H7 (cell line): Measurements from ENCODE around the gene AKT1. TPM values are rescaled to one million over a fixed set of nuclear protein-coding genes. Genes with fewer than 3 reads are reported as not detected.

Experiments used
- DNase-seq: peaks from one replicate; pipeline ENCODE4 v3.0.0; 2012
- H3K27me3 ChIP-seq: 2 replicates; pipeline ENCODE4 v1.6.0; 2011; ENCODE audit warnings: mild to moderate bottlenecking, low read length; ENCODE audit not compliant: control insufficient read depth, insufficient read depth
- H3K36me3 ChIP-seq: replicated peaks from 2 replicates; pipeline ENCODE4 v1.5.1; 2011; ENCODE audit warnings: low read length; ENCODE audit not compliant: control insufficient read depth, insufficient read depth
- H3K4me3 ChIP-seq: 2 replicates; pipeline ENCODE4 v1.5.1; 2011; ENCODE audit warnings: low read depth, mild to moderate bottlenecking, control low read depth, low read length, moderate library complexity; ENCODE audit not compliant: insufficient read depth
- total RNA-seq: library from RNA; depleted of rRNA; stranded (reverse); fragments of >200 nt; shearing (Covaris generic); gene quantifications from 2 replicates; pipeline ENCODE4 v1.2.3, GENCODE V29; 2014

AKT1 gene
- total RNA-seq, 1 experiment from 2014 or later: 165 TPM

DNA sequence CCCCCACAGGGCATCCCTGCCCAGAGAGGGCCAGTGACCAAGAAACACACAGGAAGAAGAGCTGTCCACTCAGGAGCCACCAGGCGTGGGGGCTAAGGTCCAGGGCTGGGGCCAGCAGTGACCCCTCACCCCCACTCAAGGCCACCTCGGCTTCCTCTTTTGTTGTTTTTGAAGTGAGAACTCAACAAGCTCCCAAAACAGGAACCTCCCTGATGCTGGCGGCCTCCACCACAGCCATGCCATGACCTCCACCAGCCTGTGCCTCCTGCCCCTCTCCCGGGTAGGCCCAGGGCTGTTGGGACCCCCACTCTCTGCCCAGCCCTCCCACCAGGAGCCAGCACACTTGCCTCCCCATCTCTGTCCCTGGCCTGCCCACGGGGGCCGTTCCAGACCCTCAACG is 7.8 kb downstream of the AKT1 start:
- Histone ChIP-seq H3K4me3 (no peak overlapping the region), H3K36me3 (peaks cover 2% of the 10 kb centered on the region), H3K27me3 (no peaks in the 10 kb centered on the region)
- DNase-seq: no peak

GRCh38 chr14:104786726-104787675 is 8.5 kb downstream of the AKT1 start:
- H3K4me3 ChIP-seq: no peak overlapping the region
- no peak for DNase-seq
- H3K27me3 ChIP-seq: no peaks in the 10 kb centered on the region

DNA sequence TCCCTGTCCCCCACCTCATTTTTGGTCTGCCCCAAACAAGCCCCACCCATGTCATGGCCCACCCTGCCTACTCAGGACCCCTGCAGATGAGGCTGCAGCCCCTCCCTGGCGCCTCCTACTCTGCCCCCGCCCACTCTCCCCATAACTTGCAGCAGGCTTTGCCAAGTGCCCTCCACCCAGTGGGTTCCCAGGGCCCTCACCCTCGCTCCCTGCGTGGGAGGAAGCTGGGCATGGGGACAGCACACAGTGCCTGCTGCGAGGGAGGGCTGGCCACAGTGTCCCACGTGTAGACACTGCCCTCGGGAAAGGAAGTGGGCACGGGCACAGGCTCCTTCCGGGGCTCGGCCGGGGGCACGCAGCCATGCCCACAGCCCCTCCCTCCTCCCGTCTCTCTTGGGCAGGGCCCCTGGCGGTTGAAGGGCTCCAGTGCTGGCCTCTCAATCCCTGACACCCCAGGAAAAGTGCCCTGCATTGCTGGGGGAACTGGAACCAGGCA is 9.4 kb downstream of the AKT1 start:
- Histone ChIP-seq H3K27me3 (no peaks in the 10 kb centered on the region), H3K36me3 (no peaks in the 10 kb centered on the region; the same call in 1 of the 2 replicates), H3K4me3 (no peak overlapping the region)
- DNase-seq: no peak

More at GRCh38 chr14:104786726-104787675, 8.5 kb downstream of the AKT1 start:
- H3K36me3 ChIP-seq: peaks cover 2% of the 10 kb centered on the region

GRCh38 chr14:104785708-104786080 is 9.9 kb downstream of the AKT1 start:
- Histone ChIP-seq H3K27me3 (no peaks in the 10 kb centered on the region), H3K36me3 (no peaks in the 10 kb centered on the region; the same call in 1 of the 2 replicates), H3K4me3 (no peak overlapping the region)
- DNase-seq: no peak

GRCh38 chr14:104784846-104785707 is 10.5 kb downstream of the AKT1 start:
- Histone ChIP-seq H3K27me3 (no peaks in the 10 kb centered on the region), H3K36me3 (no peaks in the 10 kb centered on the region; the same call in 1 of the 2 replicates), H3K4me3 (no peak overlapping the region)
- DNase-seq: no peak

DNA sequence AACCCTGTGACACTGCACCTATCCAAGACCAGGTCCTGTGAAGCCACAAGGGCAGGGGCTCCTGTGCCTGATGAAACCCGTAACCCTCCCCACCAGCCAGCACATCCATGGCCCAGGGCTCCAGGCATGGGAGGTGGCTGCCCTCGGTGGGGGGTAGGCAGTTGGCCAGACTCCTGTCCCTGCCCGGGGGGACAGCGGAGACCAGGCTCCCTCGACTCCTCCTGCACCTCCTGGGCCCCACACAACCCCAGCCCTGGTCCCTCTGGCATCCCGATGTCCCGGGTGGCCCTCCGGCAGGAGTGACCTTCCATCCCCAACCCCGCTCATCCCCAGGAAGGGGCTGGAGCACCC is 11.4 kb downstream of the AKT1 start:
- Histone ChIP-seq H3K4me3 (no peak overlapping the region), H3K27me3 (no peaks in the 10 kb centered on the region), H3K36me3 (no peaks in the 10 kb centered on the region; the same call in 1 of the 2 replicates)
- no peak for DNase-seq

- no peak for DNase-seq
- Histone ChIP-seq H3K4me3 (no peak overlapping the region), H3K36me3 (no peaks in the 10 kb centered on the region; the same call in 1 of the 2 replicates)
These were observed 11.9 kb downstream of the AKT1 start for GRCh38 chr14:104783484-104784217.

DNA sequence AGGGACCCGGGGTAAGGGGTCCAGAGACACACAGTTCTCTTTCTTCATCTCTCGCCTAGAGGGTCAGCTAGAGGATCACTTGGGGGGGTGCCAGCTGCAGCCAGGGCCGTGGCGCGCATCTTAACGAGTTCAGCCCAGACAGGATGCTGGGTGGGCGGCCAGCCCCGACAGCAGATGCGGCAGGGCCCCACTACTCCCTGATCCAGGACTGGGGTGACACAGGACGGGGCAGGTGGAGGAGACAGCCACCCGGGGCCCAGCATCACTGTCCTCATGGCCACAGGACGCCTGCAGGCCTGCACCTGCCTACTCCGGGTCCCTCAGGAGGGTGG is 12.8 kb downstream of the AKT1 start:
- H3K36me3 ChIP-seq: no peaks in the 10 kb centered on the region; the same call in 1 of the 2 replicates

More at GRCh38 chr14:104783484-104784217, 11.9 kb downstream of the AKT1 start:
- H3K27me3 ChIP-seq: no peaks in the 10 kb centered on the region

DNA sequence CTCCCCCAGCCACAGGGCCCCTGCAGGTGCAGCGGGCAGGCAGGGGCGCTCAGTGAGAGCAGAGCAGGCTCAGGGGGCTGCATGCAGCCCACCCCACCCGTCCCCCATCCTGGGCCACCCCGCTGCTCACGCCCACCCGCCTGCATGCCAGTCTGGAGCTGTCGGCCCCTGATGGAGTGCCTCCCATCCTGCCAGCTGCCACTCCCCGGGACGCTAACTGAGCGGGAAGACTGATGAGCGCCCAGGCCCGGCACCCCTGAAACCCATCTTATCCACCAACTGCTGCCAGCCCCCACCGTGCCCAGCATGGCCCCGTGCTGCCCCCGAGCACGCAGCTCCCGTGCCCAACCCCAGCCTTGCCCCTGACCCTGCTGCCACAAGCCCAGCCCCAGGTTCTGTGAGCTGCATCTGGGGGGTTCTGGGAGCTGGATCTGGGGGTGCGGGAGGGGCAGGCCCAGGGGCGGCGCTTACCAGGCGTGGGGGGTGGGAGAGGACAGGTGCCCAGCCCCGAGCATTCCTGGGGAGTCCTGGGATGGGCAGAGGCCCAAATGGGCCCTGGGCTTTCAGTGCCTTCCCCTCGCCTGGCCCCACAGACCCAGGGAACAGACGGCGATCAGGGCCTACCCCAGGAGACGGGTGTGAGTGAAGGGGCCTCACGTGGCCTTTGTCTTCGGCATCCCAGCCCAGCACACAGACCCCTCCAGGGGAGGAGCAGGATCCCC is 13.3 kb downstream of the AKT1 start:
- no peak for DNase-seq
- Histone ChIP-seq H3K4me3 (no peak overlapping the region), H3K27me3 (no peaks in the 10 kb centered on the region), H3K36me3 (no peaks in the 10 kb centered on the region)

More for the DNA sequence above, 12.8 kb downstream of the AKT1 start:
- DNase-seq: no peak
- Histone ChIP-seq H3K27me3 (no peaks in the 10 kb centered on the region), H3K4me3 (no peak overlapping the region)

- Histone ChIP-seq H3K4me3 (no peak overlapping the region), H3K27me3 (no peaks in the 10 kb centered on the region), H3K36me3 (no peaks in the 10 kb centered on the region)
- no peak for DNase-seq
These were observed 14.1 kb downstream of the AKT1 start for GRCh38 chr14:104781271-104782077.

GRCh38 chr14:104780513-104781030 is 15.0 kb downstream of the AKT1 start:
- Histone ChIP-seq H3K27me3 (no peaks in the 10 kb centered on the region), H3K36me3 (no peaks in the 10 kb centered on the region; the same call in 1 of the 2 replicates), H3K4me3 (no peak overlapping the region)
- no peak for DNase-seq

DNA sequence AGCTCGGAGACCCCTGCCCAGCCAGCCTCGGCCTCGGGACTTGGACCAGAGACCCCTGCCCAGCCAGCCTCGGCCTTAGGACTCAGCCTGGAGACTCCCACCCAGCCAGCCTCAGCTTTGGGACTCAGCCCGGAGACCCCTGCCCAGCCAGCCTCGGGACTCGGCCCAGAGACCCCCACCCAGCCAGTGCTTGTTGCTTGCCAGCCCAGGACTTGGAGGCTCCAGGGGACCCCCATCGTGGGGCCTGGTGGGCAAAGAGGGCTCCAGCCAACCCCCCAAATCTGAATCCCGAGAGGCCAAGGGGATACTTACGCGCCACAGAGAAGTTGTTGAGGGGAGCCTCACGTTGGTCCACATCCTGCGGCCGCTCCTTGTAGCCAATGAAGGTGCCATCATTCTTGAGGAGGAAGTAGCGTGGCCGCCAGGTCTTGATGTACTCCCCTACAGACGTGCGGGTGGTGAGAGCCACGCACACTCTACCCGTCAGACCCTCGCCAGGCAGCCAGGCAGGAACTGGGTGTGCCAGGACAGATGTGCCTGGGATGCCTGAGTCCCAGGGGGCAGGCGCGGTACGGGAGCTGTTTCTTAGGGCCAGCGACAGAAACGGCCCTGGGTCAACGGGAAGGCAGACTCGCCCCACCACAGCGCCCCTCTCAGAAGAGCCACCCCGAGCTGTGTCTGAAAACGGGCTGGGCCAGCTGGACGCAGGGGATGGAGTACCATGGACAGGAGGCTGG is 15.6 kb downstream of the AKT1 start:
- no peak for DNase-seq
- Histone ChIP-seq H3K36me3 (no peaks in the 10 kb centered on the region; the same call in none of the 2 replicates), H3K4me3 (no peak overlapping the region), H3K27me3 (no peaks in the 10 kb centered on the region)
